Ectodermal cell (in vitro differentiated cells): ENCODE results near the gene RIC3.

Source experiments
- H3K27ac ChIP-seq: 2 replicates; pipeline ENCODE4 v1.7.0; 2013; ENCODE audit warnings: mild to moderate bottlenecking, low read depth, low read length; ENCODE audit not compliant: insufficient read depth, poor library complexity, severe bottlenecking
- H3K27me3 ChIP-seq: 2 replicates; pipeline ENCODE4 v1.7.0; 2013; ENCODE audit warnings: mild to moderate bottlenecking, low read length; ENCODE audit not compliant: insufficient read depth, control insufficient read depth, poor library complexity, severe bottlenecking
- H3K36me3 ChIP-seq: one replicate; pipeline ENCODE4 v1.7.0; 2013; ENCODE audit warnings: low read length; ENCODE audit not compliant: control insufficient read depth, insufficient read depth
- H3K4me1 ChIP-seq: one replicate; pipeline ENCODE4 v1.7.0; 2013; ENCODE audit warnings: low read length; ENCODE audit not compliant: control insufficient read depth, insufficient read depth
- H3K4me3 ChIP-seq: 2 replicates; pipeline ENCODE4 v1.7.0; 2013; ENCODE audit warnings: low read depth, low read length, control low read depth; ENCODE audit not compliant: insufficient read depth
- H3K9me3 ChIP-seq: 2 replicates; pipeline ENCODE4 v1.7.0; 2013; ENCODE audit warnings: mild to moderate bottlenecking, low read length, moderate library complexity; ENCODE audit not compliant: control insufficient read depth
- WGBS, 2 experiments: methylation state at CpG; one replicate each; pipeline ENCODE4 v1.1.7; 2013; ENCODE audit warnings: missing lambda C conversion rate in 2 of 2; 5-methylcytosine and 5-hydroxymethylcytosine counted together

The RIC3 gene

GRCh38 chr11:8083088-8083395 is 85.8 kb downstream of the RIC3 start:
- Histone ChIP-seq H3K27ac (peak overlapping the region; percentile 54), H3K4me1 (peaks cover 42% of the 10 kb centered on the region), H3K36me3 (no peaks in the 10 kb centered on the region), H3K4me3 (no peak overlapping the region), H3K9me3 (no peaks in the 10 kb centered on the region), H3K27me3 (peaks cover 19% of the 10 kb centered on the region)
- 83 to 84% methylated on average over 9 of the region's 9 CpGs for WGBS, 2 experiments

DNA sequence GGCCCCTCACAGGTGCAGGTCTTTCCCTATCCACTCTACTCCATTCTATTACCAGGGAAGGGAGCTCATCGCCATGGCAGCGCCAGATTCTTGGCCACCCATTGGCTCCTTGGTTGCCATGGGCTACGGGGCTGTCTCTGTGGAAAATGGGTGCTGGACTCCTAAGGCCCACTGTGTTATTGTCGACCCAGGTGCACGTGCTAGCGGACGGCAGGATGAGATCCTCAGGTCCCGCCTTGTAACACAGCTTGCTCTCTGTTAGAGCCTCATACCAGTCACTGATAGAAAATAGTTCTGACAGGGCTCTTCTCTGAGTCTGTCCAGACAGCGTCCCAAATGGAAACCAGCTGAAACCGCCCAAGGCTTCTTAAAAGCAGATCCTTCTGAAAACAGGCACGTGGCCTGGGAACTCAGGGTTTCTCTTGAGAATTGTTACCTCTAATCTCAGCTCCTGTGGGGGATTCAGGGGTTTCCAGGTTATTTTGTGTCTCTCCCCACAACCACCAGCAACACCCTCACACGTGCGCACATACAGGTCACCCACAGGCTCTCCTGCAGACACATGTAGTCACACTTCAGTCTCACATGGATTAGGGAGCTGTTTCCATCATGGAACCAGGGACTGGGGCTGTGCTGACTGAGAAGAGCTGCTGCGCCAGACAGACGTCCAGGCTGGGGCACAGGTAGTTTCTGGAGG is 86.3 kb downstream of the RIC3 start:
- Histone ChIP-seq H3K27me3 (peaks cover 20% of the 10 kb centered on the region), H3K4me1 (peaks cover 42% of the 10 kb centered on the region), H3K9me3 (no peaks in the 10 kb centered on the region), H3K4me3 (peak overlapping the region; percentile 52), H3K27ac (peak overlapping the region; percentile 54), H3K36me3 (no peaks in the 10 kb centered on the region)
- 75 to 77% methylated on average over 15 of the region's 15 CpGs for WGBS, 2 experiments

DNA sequence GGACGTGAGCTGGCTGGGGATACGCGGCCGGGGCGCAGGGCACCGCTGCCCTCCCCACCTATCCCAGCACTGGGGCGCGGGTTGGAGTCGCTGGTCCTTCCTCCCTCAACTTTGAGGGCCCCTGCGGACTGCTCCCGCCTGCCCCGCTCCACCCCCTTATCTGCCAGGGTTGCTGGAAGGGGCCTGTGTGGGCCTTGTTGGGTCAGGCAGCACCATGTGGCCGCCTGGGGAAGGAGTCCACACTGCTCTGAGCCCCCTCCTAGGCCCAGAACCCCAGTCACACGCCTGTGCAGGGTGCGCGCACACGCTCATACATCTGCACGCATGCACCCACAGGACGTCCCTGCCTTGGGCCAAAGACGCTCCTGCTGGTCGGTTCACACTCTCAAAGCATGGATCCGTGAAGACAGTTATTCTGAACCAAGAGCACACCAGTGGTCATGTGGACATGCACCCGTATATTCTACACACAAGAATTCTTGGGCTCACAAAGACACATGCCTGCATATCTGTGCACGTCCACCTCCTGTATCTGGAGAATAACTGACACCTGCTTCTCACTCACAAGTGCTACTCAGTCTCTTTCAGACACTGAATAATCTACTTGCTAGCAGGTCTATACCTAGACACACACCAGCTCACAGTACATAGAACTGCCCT is 87.1 kb downstream of the RIC3 start:
- peaks cover 42% of the 10 kb centered on the region for H3K4me1 ChIP-seq
- H3K27me3 ChIP-seq, result peaks cover 23% of the 10 kb centered on the region
- H3K36me3 ChIP-seq, result no peaks in the 10 kb centered on the region
- peak overlapping the region; percentile 52 for H3K4me3 ChIP-seq
- no peak overlapping the region for H3K27ac ChIP-seq
- 32 to 33% methylated on average over 24 of the region's 24 CpGs for WGBS, 2 experiments
- no peaks in the 10 kb centered on the region for H3K9me3 ChIP-seq

DNA sequence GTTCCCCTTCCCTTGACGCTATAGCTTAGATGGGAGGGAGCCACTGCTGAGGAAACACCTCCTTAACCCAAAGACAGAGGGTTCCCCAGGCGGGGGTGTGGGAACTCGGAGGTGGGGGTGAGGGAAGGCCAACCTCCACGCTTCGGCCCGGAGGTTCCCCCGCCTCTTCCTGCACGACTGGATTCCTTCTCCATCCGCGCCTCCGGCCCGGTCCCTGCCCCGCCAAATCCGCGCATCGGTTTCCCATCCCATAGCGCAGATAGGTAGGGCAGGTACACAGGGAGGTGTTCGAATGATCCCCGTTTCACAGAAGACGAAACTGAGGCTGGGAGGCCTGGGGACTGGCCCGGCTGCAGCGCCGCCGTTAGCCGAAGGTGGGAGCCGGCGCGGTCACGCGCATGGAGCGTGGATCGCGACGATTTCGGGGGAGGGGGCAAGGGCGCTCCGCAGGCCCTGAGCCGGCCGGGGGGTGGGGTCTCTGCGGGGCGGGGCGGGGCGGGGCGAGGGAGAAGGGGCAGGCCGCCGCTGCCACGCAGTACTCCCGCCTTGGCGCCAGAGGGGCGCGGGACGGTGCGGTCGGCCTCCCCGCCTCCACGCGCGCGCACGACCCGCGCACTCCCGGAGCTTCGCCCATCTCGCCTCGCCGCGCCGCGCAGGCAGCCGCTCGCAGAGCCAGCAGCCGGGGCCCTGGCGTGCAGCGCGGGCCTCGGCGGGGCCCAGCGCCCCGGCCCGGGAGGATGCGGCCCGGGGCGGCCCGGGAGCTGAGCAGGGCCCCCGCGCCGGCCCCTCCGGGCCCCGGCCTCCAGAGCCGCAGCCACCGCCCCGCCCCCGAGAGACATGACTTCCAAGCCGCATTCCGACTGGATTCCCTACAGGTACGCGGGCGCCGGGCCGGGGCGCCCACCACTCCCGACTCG is 87.9 kb downstream of the RIC3 start, which contains the start of gene TUB:
TSS of gene TUB (plus strand) at position 538 of the 917 bp plus-strand sequence. CDS start at position 838, 300 bp downstream.
- H3K27ac ChIP-seq, result no peak within 1 kb of the TSS
- no peaks in the 10 kb centered on the region for H3K36me3 ChIP-seq
- peaks cover 42% of the 10 kb centered on the region for H3K4me1 ChIP-seq
- 1% methylated on average over 103 to 104 of the region's 104 CpGs for WGBS, 2 experiments
- peaks cover 29% of the 10 kb centered on the region for H3K27me3 ChIP-seq
- peak within 1 kb of the TSS; percentile 52 for H3K4me3 ChIP-seq
- H3K9me3 ChIP-seq, result no peaks in the 10 kb centered on the region

DNA sequence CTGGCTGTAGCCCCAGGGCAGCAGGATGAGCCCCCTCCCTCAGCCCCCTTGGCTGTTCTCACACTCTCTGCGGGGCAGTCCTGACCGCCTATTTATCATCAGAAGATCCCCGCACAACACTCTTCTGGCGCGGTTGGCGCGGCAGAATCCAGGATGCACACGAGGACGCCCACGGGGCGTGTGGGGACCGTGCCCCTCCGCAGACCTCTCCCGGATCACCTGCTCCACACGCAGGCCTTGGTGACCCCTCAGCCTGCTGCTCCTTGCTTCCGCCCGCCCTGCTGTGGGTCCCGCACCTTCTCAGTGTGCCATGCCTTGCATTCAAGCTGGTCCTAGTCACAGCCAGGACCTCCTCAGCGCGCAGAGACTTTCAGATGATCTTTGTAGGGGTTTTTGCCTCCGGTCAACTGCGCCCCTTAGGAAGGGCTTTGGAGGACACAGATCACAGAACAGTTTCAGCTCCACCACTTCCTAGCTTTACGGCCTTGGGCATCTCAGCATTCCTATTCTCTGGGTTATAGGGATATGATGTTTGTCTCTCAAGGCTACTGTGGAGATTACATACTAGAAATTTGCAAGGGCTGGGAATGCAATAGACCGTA is 88.7 kb downstream of the RIC3 start:
- Histone ChIP-seq H3K9me3 (no peaks in the 10 kb centered on the region), H3K4me3 (peak overlapping the region; percentile 52), H3K36me3 (no peaks in the 10 kb centered on the region), H3K4me1 (peaks cover 36% of the 10 kb centered on the region), H3K27me3 (peaks cover 31% of the 10 kb centered on the region), H3K27ac (no peak overlapping the region)
- 89 to 91% methylated on average over 24 of the region's 24 CpGs for WGBS, 2 experiments

DNA sequence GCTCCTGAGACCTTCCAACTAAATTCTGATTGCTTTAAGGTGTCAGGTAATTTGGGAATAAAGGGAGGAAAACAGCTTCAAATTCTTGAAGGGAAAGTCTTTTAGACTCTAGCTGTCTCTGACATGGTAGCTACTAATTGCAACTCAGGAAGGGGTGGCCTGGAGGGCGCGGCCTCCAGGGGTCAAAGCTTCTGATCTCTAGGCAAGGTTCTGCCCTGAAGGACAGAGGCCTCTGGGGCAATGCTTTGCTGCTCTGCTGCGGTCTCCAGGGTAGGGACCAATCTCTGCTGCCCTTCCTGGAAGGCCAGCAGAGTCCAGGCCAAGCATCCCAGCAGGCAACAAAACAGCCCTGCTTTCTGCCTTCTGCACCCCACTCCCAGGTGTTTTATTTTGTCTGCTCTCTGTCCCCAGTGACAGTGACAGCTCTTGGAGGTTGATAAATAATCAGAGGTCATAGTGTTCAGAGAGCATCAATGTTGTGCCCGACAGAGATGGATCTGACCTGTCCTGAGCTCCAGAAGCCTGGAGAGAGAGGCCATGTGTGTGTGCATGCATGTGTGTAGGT is 89.6 kb downstream of the RIC3 start:
- peaks cover 27% of the 10 kb centered on the region for H3K4me1 ChIP-seq
- 94% methylated on average over 4 of the region's 4 CpGs for WGBS, 2 experiments
- no peak overlapping the region for H3K27ac ChIP-seq
- H3K36me3 ChIP-seq, result no peaks in the 10 kb centered on the region
- H3K27me3 ChIP-seq, result peaks cover 32% of the 10 kb centered on the region
- H3K4me3 ChIP-seq, result no peak overlapping the region
- H3K9me3 ChIP-seq, result no peaks in the 10 kb centered on the region

GRCh38 chr11:8075119-8075726 is 93.6 kb downstream of the RIC3 start:
- Histone ChIP-seq H3K27me3 (peaks cover 36% of the 10 kb centered on the region), H3K27ac (no peak overlapping the region), H3K36me3 (no peaks in the 10 kb centered on the region), H3K9me3 (no peaks in the 10 kb centered on the region), H3K4me3 (no peak overlapping the region), H3K4me1 (peaks cover 17% of the 10 kb centered on the region)
- 88% methylated on average over 1 to 2 of the region's 2 CpGs for WGBS, 2 experiments

- Histone ChIP-seq H3K36me3 (no peaks in the 10 kb centered on the region), H3K9me3 (no peaks in the 10 kb centered on the region), H3K27ac (no peak overlapping the region), H3K4me1 (peaks cover 17% of the 10 kb centered on the region), H3K27me3 (peaks cover 27% of the 10 kb centered on the region), H3K4me3 (no peak overlapping the region)
- 49 to 55% methylated on average over 18 of the region's 18 CpGs for WGBS, 2 experiments
Observed at GRCh38 chr11:8071616-8072581, 96.9 kb downstream of the RIC3 start.
